Large intestine (tissue), 3 donors: ENCODE results near the gene FREY1. TPM values are rescaled to one million over a fixed set of nuclear protein-coding genes. Genes with fewer than 3 reads are reported as not detected.

Source experiments
- DNase-seq, 2 donors: peaks; one replicate each; pipeline versions ENCODE4 v3.0.0 to v3.0.0-alpha.2; 2013
- H3K27ac ChIP-seq: one replicate; pipeline ENCODE4 v1.5.1; 2013; ENCODE audit warnings: low read length
- H3K27me3 ChIP-seq: 2 replicates; pipeline ENCODE4 v1.6.1; 2013; ENCODE audit warnings: low read length; ENCODE audit not compliant: control insufficient read depth, insufficient read depth
- H3K36me3 ChIP-seq: 2 replicates; pipeline ENCODE4 v1.6.1; 2013; ENCODE audit warnings: low read length; ENCODE audit not compliant: control insufficient read depth, insufficient read depth
- H3K4me1 ChIP-seq: one replicate; pipeline ENCODE4 v1.6.1; 2013; ENCODE audit warnings: low read length; ENCODE audit not compliant: control insufficient read depth, insufficient read depth
- H3K4me3 ChIP-seq: one replicate; pipeline ENCODE4 v1.5.1; 2013; ENCODE audit warnings: low read length
- H3K9me3 ChIP-seq: one replicate; pipeline ENCODE4 v1.6.1; 2013; ENCODE audit warnings: mild to moderate bottlenecking, low read depth, low read length, moderate library complexity; ENCODE audit not compliant: control insufficient read depth
- WGBS: methylation state at CpG from one replicate; pipeline ENCODE4 v1.1.5; 2013; ENCODE audit warnings: low lambda C conversion rate; ENCODE audit not compliant: insufficient coverage; 5-methylcytosine and 5-hydroxymethylcytosine counted together
- polyA plus RNA-seq: library from polyadenylated mRNA; unstranded; fragments of 120-200 nt; gene quantifications from one replicate; pipeline ENCODE4 v1.2.1, GENCODE V29; 2013

FREY1 gene
- polyA plus RNA-seq, 1 donor, result 0.24 TPM

DNA sequence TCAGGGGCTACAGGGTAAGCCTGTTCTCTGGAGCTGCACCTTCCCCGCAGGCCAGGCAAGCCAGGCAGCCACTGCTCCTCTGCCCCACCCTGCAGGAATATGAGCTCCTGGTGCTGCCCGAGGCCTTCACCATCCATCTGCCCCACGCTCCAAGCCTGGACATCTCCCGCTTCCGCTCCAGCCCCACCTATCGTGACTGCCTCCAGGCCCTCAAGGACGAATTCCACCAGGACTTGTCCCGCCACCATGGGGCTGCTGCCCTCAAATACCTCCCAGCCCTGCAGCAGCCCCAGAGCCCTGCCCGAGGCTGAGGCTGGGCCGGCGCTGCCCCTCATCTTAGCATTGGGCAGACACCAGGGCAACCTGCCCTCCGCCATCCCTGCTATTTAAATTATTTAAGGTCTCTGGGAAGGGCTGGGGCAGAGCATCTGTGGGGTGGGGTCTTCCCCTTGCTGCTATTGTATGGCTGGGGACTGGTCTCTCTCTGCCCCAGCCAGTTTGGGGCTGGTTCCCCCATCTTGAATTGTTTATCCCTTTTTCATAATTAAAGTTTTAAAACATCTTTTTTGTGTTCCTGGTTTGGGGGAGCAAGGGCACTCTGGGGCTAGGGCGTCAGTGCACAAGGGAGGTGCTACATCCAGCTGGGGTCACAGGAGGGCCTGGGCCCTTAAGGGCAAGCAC, 21.6 kb upstream of the FREY1 start:
- H3K27ac ChIP-seq, result no peak overlapping the region
- no CpG with 5 or more reads among the region's 13 CpGs for WGBS
- DNase-seq, result no peak

DNA sequence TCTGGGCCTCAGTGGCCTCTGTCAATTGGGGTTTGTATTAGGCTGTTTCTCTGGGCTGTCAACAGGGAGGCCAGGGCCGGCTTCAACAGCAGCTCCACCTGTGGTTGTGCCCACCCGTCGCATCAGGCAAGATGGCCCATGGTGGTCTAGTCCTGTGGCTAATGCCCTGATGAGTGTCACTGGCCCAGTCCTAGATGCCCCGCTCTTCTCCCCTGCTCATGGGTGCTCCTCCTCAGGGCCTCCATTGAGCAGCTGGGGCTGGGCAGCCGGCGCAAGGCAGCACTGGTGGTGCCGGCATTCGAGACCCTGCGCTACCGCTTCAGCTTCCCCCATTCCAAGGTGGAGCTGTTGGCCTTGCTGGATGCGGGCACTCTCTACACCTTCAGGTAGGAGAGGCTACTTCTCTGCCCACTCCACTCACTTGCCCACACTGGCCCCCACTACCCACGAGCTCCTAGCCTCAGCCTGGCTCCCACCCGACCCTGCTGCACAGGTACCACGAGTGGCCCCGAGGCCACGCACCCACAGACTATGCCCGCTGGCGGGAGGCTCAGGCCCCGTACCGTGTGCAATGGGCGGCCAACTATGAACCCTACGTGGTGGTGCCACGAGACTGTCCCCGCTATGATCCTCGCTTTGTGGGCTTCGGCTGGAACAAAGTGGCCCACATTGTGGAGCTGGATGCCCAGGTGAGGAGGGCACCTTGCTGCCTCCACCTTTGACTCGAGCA, 20.8 kb upstream of the FREY1 start:
- WGBS, result no CpG with 5 or more reads among the region's 27 CpGs
- H3K27ac ChIP-seq, result no peak overlapping the region
- no peaks in the 10 kb centered on the region for H3K9me3 ChIP-seq
- H3K27me3 ChIP-seq, result peaks cover 15% of the 10 kb centered on the region
- H3K4me1 ChIP-seq, result peaks cover 5% of the 10 kb centered on the region
- peaks cover 7% of the 10 kb centered on the region for H3K36me3 ChIP-seq
- H3K4me3 ChIP-seq, result no peak overlapping the region
- no peak for DNase-seq

More for the DNA sequence above, 21.6 kb upstream of the FREY1 start:
- H3K27me3 ChIP-seq, result peaks cover 8% of the 10 kb centered on the region
- H3K4me3 ChIP-seq, result no peak overlapping the region
- H3K9me3 ChIP-seq, result no peaks in the 10 kb centered on the region
- H3K36me3 ChIP-seq, result peaks cover 15% of the 10 kb centered on the region
- peaks cover 5% of the 10 kb centered on the region for H3K4me1 ChIP-seq

DNA sequence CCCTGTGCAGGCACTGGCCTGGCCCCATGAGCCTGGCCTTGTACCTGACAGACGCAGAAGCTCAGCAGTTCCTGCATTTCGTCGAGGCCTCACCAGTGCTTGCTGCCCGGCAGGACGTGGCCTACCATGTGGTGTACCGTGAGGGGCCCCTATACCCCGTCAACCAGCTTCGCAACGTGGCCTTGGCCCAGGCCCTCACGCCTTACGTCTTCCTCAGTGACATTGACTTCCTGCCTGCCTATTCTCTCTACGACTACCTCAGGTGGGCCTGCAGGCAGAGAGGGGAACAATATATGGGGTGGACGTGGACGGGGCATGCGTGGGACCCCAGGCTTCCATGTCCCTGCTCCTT, 20.2 kb upstream of the FREY1 start:
- peaks cover 5% of the 10 kb centered on the region for H3K4me1 ChIP-seq
- H3K27ac ChIP-seq, result no peak overlapping the region
- peaks cover 3% of the 10 kb centered on the region for H3K36me3 ChIP-seq
- no CpG with 5 or more reads among the region's 15 CpGs for WGBS
- peaks cover 15% of the 10 kb centered on the region for H3K27me3 ChIP-seq
- no peak overlapping the region for H3K4me3 ChIP-seq
- H3K9me3 ChIP-seq, result no peaks in the 10 kb centered on the region
- DNase-seq, result no peak

DNA sequence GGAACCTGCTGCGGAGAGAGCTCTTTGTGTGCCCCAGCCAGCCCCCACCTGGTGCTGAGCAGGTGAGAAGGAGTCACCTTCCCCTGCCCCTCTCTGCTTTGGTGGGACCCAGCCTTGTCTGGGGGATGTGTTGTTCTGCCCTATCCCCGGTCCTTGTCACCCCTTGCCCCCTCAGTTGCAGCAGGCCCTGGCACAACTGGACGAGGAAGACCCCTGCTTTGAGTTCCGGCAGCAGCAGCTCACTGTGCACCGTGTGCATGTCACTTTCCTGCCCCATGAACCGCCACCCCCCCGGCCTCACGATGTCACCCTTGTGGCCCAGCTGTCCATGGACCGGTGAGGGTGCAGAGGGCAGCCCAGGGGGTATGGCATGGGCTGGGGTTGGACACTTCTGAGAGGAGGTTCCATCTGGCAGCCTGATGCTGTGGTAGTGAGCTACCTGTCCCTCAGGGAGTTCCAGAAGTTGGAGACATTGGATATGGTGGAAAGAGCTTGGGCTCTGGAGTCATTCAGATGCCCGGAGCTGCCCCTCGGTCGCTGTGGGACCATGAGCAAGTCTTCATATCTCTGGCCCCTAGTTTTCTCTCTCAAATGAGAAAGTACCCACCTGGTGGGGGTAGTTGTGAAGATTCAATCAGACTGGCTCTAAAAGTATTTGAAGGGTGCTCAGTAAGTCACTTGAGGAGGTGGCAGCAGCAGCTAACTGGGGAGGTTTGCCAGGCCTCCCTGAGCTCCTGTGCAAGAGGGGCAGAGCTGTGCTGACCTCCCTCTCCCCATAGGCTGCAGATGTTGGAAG, 19.7 kb upstream of the FREY1 start:
- Histone ChIP-seq H3K36me3 (no peaks in the 10 kb centered on the region), H3K9me3 (no peaks in the 10 kb centered on the region), H3K27ac (no peak overlapping the region), H3K4me1 (peaks cover 5% of the 10 kb centered on the region), H3K4me3 (no peak overlapping the region), H3K27me3 (peaks cover 20% of the 10 kb centered on the region)
- no peak for DNase-seq
- no CpG with 5 or more reads among the region's 12 CpGs for WGBS

DNA sequence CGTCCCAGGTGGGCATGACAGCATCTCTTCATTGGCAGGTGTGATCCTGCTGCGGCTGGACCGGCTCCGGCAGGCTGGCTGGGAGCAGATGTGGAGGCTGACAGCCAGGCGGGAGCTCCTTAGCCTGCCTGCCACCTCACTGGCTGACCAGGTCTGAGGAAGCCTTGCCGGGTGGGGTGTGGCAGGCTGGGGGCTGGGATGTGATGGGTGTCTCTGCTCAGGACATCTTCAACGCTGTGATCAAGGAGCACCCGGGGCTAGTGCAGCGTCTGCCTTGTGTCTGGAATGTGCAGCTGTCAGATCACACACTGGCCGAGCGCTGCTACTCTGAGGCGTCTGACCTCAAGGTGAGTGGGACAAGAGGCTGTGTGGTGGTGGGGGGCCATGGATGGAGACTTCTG, 18.9 kb upstream of the FREY1 start:
- Histone ChIP-seq H3K4me3 (no peak overlapping the region), H3K27me3 (peaks cover 27% of the 10 kb centered on the region), H3K9me3 (no peaks in the 10 kb centered on the region), H3K36me3 (no peaks in the 10 kb centered on the region), H3K27ac (no peak overlapping the region), H3K4me1 (peaks cover 10% of the 10 kb centered on the region)
- no peak for DNase-seq
- WGBS, result no CpG with 5 or more reads among the region's 12 CpGs

DNA sequence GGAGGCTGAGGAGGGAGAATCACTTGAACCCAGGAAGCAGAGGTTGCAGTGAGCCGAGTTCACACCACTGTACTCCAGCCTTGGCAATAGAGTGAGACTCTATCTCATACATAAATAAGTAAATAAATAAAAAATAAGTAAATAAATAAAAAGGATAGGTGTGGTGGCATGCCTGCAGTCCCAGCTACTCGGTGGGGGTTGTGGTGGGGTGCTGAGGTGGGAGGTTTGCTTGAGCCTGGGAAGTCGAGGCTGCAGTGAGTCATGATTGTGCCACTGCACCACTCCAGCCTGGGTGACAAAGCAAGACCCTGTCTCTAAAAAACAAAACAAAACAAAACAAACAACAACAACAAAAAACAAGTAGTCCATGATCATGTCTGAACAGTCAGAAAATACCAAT, 18.5 kb upstream of the FREY1 start:
- H3K27ac ChIP-seq, result no peak overlapping the region
- no peak for DNase-seq
- H3K4me1 ChIP-seq, result peaks cover 10% of the 10 kb centered on the region
- WGBS, result 100% methylated on average over 1 of the region's 3 CpGs
- H3K4me3 ChIP-seq, result no peak overlapping the region
- H3K9me3 ChIP-seq, result no peaks in the 10 kb centered on the region
- H3K27me3 ChIP-seq, result peaks cover 30% of the 10 kb centered on the region
- no peaks in the 10 kb centered on the region for H3K36me3 ChIP-seq

DNA sequence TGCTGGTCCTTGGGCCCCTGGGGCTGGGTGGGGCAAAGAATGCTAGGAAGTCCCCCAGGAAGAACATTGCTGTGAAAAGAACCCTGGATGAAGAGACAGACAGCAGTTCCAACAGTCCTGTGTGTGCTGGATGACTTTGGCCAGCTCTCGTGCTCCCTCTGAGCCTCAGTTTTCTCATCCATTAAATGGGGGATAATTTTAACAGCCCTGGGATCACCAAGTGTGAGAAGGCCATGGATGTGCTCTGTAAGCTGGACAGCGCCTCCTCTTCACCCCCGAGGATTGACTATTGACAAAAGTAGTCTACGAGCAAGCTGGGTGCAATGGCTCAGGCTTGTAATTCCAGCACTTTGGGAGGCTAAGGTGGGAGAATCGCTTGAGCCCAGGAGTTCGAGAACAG, 17.9 kb upstream of the FREY1 start:
- peaks cover 9% of the 10 kb centered on the region for H3K4me1 ChIP-seq
- WGBS, result no CpG with 5 or more reads among the region's 6 CpGs
- H3K36me3 ChIP-seq, result no peaks in the 10 kb centered on the region
- no peak for DNase-seq
- no peak overlapping the region for H3K27ac ChIP-seq
- peaks cover 30% of the 10 kb centered on the region for H3K27me3 ChIP-seq
- no peak overlapping the region for H3K4me3 ChIP-seq
- H3K9me3 ChIP-seq, result no peaks in the 10 kb centered on the region

DNA sequence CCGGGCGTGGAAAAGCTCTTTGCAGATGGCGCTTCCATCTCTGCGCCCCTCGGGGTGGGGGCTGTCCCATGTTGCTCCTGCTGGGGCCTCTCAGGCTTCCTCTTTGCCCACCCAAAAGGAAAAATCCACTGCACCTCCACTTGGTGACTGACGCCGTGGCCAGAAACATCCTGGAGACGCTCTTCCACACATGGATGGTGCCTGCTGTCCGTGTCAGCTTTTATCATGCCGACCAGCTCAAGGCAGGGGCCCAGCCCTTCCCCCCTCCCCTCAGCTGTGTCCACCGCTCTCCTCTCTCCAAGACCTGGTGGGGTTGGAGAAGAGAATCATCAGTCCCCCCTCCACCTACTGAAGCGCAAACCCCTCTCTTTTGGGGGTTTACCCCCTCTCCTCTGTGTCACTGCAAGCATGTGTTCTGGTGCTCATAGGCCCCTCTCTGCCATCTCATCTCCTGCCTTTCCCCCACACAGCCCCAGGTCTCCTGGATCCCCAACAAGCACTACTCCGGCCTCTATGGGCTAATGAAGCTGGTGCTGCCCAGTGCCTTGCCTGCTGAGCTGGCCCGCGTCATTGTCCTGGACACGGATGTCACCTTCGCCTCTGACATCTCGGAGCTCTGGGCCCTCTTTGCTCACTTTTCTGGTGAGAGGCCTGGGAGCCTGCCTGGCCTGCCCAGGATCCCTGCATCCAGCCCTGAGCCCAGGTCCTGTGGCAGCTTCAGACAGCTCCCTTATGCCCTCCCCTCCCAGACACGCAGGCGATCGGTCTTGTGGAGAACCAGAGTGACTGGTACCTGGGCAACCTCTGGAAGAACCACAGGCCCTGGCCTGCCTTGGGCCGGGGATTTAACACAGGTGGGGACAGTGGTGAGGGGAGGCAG, 17.2 kb upstream of the FREY1 start:
- WGBS, result no CpG with 5 or more reads among the region's 22 CpGs
- H3K9me3 ChIP-seq, result no peaks in the 10 kb centered on the region
- no peaks in the 10 kb centered on the region for H3K36me3 ChIP-seq
- H3K27me3 ChIP-seq, result peaks cover 30% of the 10 kb centered on the region
- H3K4me3 ChIP-seq, result no peak overlapping the region
- no peak overlapping the region for H3K27ac ChIP-seq
- peaks cover 6% of the 10 kb centered on the region for H3K4me1 ChIP-seq
- no peak for DNase-seq

DNA sequence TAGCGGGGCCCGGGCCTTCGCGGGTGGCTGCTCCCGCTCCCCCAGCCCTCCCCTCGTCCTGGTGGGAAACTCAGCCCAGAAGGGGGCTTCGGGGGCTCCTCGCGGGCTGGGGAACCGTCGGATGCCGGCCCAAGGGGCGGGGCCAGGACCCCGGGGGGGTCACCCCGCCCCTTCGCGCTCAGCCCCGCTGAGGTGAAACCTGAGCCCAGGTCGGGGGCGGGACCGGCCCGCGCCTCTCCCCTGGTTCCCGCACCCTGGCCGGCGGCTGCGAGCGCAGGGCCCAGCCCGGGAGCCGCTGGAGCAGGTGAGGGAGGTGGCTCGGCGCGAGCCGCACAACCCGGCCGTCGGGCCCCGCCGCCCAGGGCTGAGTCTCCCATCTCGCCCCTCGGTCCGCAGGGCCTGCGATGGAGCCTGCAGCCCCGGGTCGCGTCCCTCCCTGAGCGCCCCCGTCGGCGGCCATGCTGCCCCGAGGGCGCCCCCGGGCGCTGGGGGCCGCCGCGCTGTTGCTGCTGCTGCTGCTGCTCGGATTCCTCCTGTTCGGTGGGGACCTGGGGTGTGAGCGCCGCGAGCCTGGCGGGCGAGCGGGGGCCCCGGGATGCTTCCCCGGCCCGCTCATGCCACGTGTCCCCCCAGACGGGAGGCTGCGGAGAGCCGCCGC, 15.5 kb upstream of the FREY1 start, which contains the start of gene LARGE2:
LARGE2 (plus strand) TSS at position 232 of the 658 bp plus-strand sequence; CDS start at position 459, 227 bp downstream.
- DNase-seq, result peak in 1 of 2 donors; percentile 25
- no peak within 1 kb of the TSS for H3K27ac ChIP-seq
- peaks cover 30% of the 10 kb centered on the region for H3K27me3 ChIP-seq
- WGBS, result no CpG with 5 or more reads among the region's 73 CpGs
- H3K4me3 ChIP-seq, result peak within 1 kb of the TSS; percentile 19
- no peaks in the 10 kb centered on the region for H3K9me3 ChIP-seq
- no peaks in the 10 kb centered on the region for H3K36me3 ChIP-seq
- peaks cover 6% of the 10 kb centered on the region for H3K4me1 ChIP-seq
